ENCODE data around the gene EEFSEC.

EEFSEC gene

GRCh38 chr3:128356822-128357221 lies 203.5 kb downstream of the EEFSEC start:
- DNase-seq = peak; percentile 95

GRCh38 chr3:128357538-128357937 lies 204.3 kb downstream of the EEFSEC start:
- DNase-seq = no peak

- DNase-seq = no peak
Measured at GRCh38 chr3:128358156-128358895, 205.0 kb downstream of the EEFSEC start.

- no peak for DNase-seq
Measured at GRCh38 chr3:128359060-128359664, 205.9 kb downstream of the EEFSEC start.

- DNase-seq = no peak
Measured at GRCh38 chr3:128359846-128360642, 206.8 kb downstream of the EEFSEC start.

GRCh38 chr3:128360705-128361271 lies 207.5 kb downstream of the EEFSEC start:
- no peak for DNase-seq

- DNase-seq = no peak
Measured at GRCh38 chr3:128362026-128362965, 209.0 kb downstream of the EEFSEC start.

- DNase-seq = no peak
Measured at GRCh38 chr3:128364291-128364690, 211.0 kb downstream of the EEFSEC start.

- no peak for DNase-seq
Measured at GRCh38 chr3:128364808-128365360, 211.6 kb downstream of the EEFSEC start.

- no peak for DNase-seq
Measured at GRCh38 chr3:128366136-128366535, 212.9 kb downstream of the EEFSEC start.

GRCh38 chr3:128366652-128367051 lies 213.4 kb downstream of the EEFSEC start:
- DNase-seq = no peak

GRCh38 chr3:128367221-128367620 lies 213.9 kb downstream of the EEFSEC start:
- no peak for DNase-seq

- no peak for DNase-seq
Measured at GRCh38 chr3:128367761-128368160, 214.5 kb downstream of the EEFSEC start.

GRCh38 chr3:128368626-128369025 lies 215.3 kb downstream of the EEFSEC start:
- DNase-seq = no peak

GRCh38 chr3:128369121-128369703 lies 215.9 kb downstream of the EEFSEC start:
- no peak for DNase-seq

GRCh38 chr3:128369881-128370642 lies 216.8 kb downstream of the EEFSEC start:
- DNase-seq = no peak

GRCh38 chr3:128372281-128372680 lies 219.0 kb downstream of the EEFSEC start:
- no peak for DNase-seq

GRCh38 chr3:128372707-128373533 lies 219.6 kb downstream of the EEFSEC start:
- no peak for DNase-seq

- peak; percentile 62 for DNase-seq
Measured at GRCh38 chr3:128374746-128375445, 221.6 kb downstream of the EEFSEC start.

Data from DMS 273 treated with DMSO at 0.1 percent for 48 hours (cell line).